Skeletal muscle tissue (tissue), 4 donors: ENCODE measurements around the gene MICAL2. TPM values are rescaled to one million over a fixed set of nuclear protein-coding genes. Genes with fewer than 3 reads are reported as not detected.

Source experiments
- H3K27ac ChIP-seq: one replicate; pipeline ENCODE4 v1.7.0; 2013; ENCODE audit warnings: mild to moderate bottlenecking, low read depth, low read length, inconsistent platforms
- H3K27me3 ChIP-seq, 3 donors: one replicate each; pipeline ENCODE4 v1.7.0; 2013; ENCODE audit warnings: low read length in 3 of 3; ENCODE audit not compliant: control insufficient read depth in 3 of 3, insufficient read depth in 3 of 3
- H3K36me3 ChIP-seq, 3 donors: one replicate each; pipeline ENCODE4 v1.7.0; 2013; ENCODE audit warnings: low read length in 3 of 3; ENCODE audit not compliant: control insufficient read depth in 3 of 3, insufficient read depth in 3 of 3
- H3K4me1 ChIP-seq, 3 donors: one replicate each; pipeline ENCODE4 v1.7.0; 2013; ENCODE audit warnings: low read length in 3 of 3, mild to moderate bottlenecking in 3 of 3; ENCODE audit not compliant: control insufficient read depth in 3 of 3, insufficient read depth in 3 of 3
- H3K4me3 ChIP-seq, 3 donors: one replicate each; pipeline ENCODE4 v1.7.0; 2013; ENCODE audit warnings: low read length in 3 of 3
- H3K9ac ChIP-seq, 3 donors: one replicate each; pipeline ENCODE4 v1.7.0; 2013; ENCODE audit warnings: low read length in 3 of 3, mild to moderate bottlenecking in 3 of 3, moderate library complexity in 2 of 3, low read depth in 1 of 3
- H3K9me3 ChIP-seq, 3 donors: one replicate each; pipeline ENCODE4 v1.7.0; 2013; ENCODE audit warnings: low read length in 3 of 3; ENCODE audit not compliant: control insufficient read depth in 3 of 3
- total RNA-seq: library from RNA; depleted of rRNA; stranded (reverse); fragments of >200 nt; gene quantifications from one replicate; pipeline ENCODE4 v1.2.3, GENCODE V29; 2014
- donor health status: Osteomylitis.

MICAL2 gene
- total RNA-seq, 1 donor from 2014 or later = 35.5 TPM

- H3K27ac ChIP-seq = no peak overlapping the region
- H3K27me3 ChIP-seq = peaks cover 0 to 2% (median 0%) of the 10 kb centered on the region in 3 donors
- no peaks in the 10 kb centered on the region for H3K36me3 ChIP-seq
Measured at GRCh38 chr11:12218909-12219308, 108.5 kb downstream of the MICAL2 start.

GRCh38 chr11:12219757-12220156 is 109.4 kb downstream of the MICAL2 start:
- peaks cover 41 to 62% (median 44%) of the 10 kb centered on the region in 3 donors for H3K4me1 ChIP-seq
- no peak overlapping the region for H3K9ac ChIP-seq
- no peaks in the 10 kb centered on the region for H3K9me3 ChIP-seq
- no peak overlapping the region for H3K4me3 ChIP-seq
- H3K27ac ChIP-seq = no peak overlapping the region
- H3K36me3 ChIP-seq = peaks cover 0 to 2% (median 0%) of the 10 kb centered on the region in 3 donors
- H3K27me3 ChIP-seq = peaks cover 0 to 2% (median 0%) of the 10 kb centered on the region in 3 donors

More at GRCh38 chr11:12218909-12219308, 108.5 kb downstream of the MICAL2 start:
- H3K9me3 ChIP-seq = no peaks in the 10 kb centered on the region
- no peak overlapping the region for H3K4me3 ChIP-seq
- H3K4me1 ChIP-seq = peaks cover 34 to 54% (median 39%) of the 10 kb centered on the region in 3 donors
- no peak overlapping the region for H3K9ac ChIP-seq

- peak overlapping the region in 2 of 3 donors; percentile 33 to 71 for H3K9ac ChIP-seq
- no peak overlapping the region for H3K27ac ChIP-seq
- H3K36me3 ChIP-seq = peaks cover 0 to 2% (median 0%) of the 10 kb centered on the region in 3 donors
- no peaks in the 10 kb centered on the region for H3K9me3 ChIP-seq
- H3K27me3 ChIP-seq = peaks cover 0 to 2% (median 0%) of the 10 kb centered on the region in 3 donors
- peaks cover 41 to 62% (median 44%) of the 10 kb centered on the region in 3 donors for H3K4me1 ChIP-seq
- H3K4me3 ChIP-seq = peak overlapping the region in 2 of 3 donors; percentile 35 to 47
Measured at GRCh38 chr11:12220305-12220704, 109.9 kb downstream of the MICAL2 start.

- Histone ChIP-seq H3K36me3 (peaks cover 3 to 4% (median 4%) of the 10 kb centered on the region in 3 donors), H3K27ac (no peak overlapping the region), H3K9me3 (no peaks in the 10 kb centered on the region), H3K9ac (no peak overlapping the region), H3K4me1 (peaks cover 41 to 62% (median 44%) of the 10 kb centered on the region in 3 donors), H3K27me3 (peaks cover 0 to 2% (median 0%) of the 10 kb centered on the region in 3 donors), H3K4me3 (no peak overlapping the region)
Measured at GRCh38 chr11:12221051-12221535, 110.7 kb downstream of the MICAL2 start.

- H3K27me3 ChIP-seq = peaks cover 0 to 2% (median 0%) of the 10 kb centered on the region in 3 donors
- peak overlapping the region; percentile 61 for H3K27ac ChIP-seq
- H3K36me3 ChIP-seq = peaks cover 6 to 11% (median 9%) of the 10 kb centered on the region in 3 donors
- peak overlapping the region in 2 of 3 donors; percentile 33 to 36 for H3K9ac ChIP-seq
- H3K4me1 ChIP-seq = peaks cover 40 to 51% (median 41%) of the 10 kb centered on the region in 3 donors
- no peak overlapping the region for H3K4me3 ChIP-seq
- H3K9me3 ChIP-seq = no peaks in the 10 kb centered on the region
Measured at GRCh38 chr11:12222055-12222792, 111.8 kb downstream of the MICAL2 start.

GRCh38 chr11:12223771-12224536 is 113.6 kb downstream of the MICAL2 start:
- Histone ChIP-seq H3K9me3 (no peaks in the 10 kb centered on the region), H3K27ac (no peak overlapping the region), H3K4me3 (no peak overlapping the region), H3K4me1 (peaks cover 39 to 49% (median 41%) of the 10 kb centered on the region in 3 donors), H3K27me3 (no peaks in the 10 kb centered on the region), H3K36me3 (peaks cover 8 to 15% (median 14%) of the 10 kb centered on the region in 3 donors), H3K9ac (peak overlapping the region in 1 of 3 donors; percentile 11)

GRCh38 chr11:12224537-12224893 is 114.1 kb downstream of the MICAL2 start:
- Histone ChIP-seq H3K4me3 (no peak overlapping the region), H3K4me1 (peaks cover 39 to 49% (median 41%) of the 10 kb centered on the region in 3 donors), H3K27ac (no peak overlapping the region), H3K36me3 (peaks cover 9 to 15% (median 14%) of the 10 kb centered on the region in 3 donors), H3K9ac (peak overlapping the region in 1 of 3 donors; percentile 11), H3K9me3 (no peaks in the 10 kb centered on the region), H3K27me3 (no peaks in the 10 kb centered on the region)

GRCh38 chr11:12225046-12225739 is 114.8 kb downstream of the MICAL2 start:
- Histone ChIP-seq H3K4me1 (peaks cover 33 to 43% (median 36%) of the 10 kb centered on the region in 3 donors), H3K27me3 (no peaks in the 10 kb centered on the region), H3K27ac (no peak overlapping the region), H3K9me3 (no peaks in the 10 kb centered on the region), H3K36me3 (peaks cover 11 to 21% (median 14%) of the 10 kb centered on the region in 3 donors), H3K9ac (no peak overlapping the region), H3K4me3 (no peak overlapping the region)

- no peaks in the 10 kb centered on the region for H3K27me3 ChIP-seq
- no peak overlapping the region for H3K4me3 ChIP-seq
- peaks cover 24 to 34% (median 27%) of the 10 kb centered on the region in 3 donors for H3K4me1 ChIP-seq
- no peaks in the 10 kb centered on the region for H3K9me3 ChIP-seq
- peaks cover 11 to 28% (median 14%) of the 10 kb centered on the region in 3 donors for H3K36me3 ChIP-seq
- H3K9ac ChIP-seq = no peak overlapping the region
- H3K27ac ChIP-seq = no peak overlapping the region
Measured at GRCh38 chr11:12226093-12226492, 115.7 kb downstream of the MICAL2 start.
